Activated CD4-positive, alpha-beta memory T cell treated with anti-CD3 and anti-CD28 coated beads for 36 hours (primary cell): ENCODE data around the gene PNP. TPM values are rescaled to one million over a fixed set of nuclear protein-coding genes. Genes with fewer than 3 reads are reported as not detected.
"Not testable (repeated sequence)": the region's sequence is repeated elsewhere in the genome, so short reads cannot be mapped to it uniquely, and the experiment has no call there.

ENCODE experiments used
- CTCF ChIA-PET: fragments of 350-600 bp; sonication (Branson Sonifier 250); formaldehyde crosslinking; loops from one replicate; lab custom pipeline; 2021; ENCODE audit warnings: antibody characterized with exemption, inconsistent platforms; lab: Charles Lee
- POLR2A ChIA-PET: fragments of 350-600 bp; sonication (Branson Sonifier 250); formaldehyde crosslinking; loops from one replicate; lab custom pipeline; 2021; ENCODE audit warnings: antibody characterized with exemption; lab: Charles Lee
- DNase-seq: peaks from one replicate; pipeline ENCODE4 v3.0.0-alpha.2; 2020
- H3K27ac Mint-ChIP-seq: one replicate; pipeline ENCODE4 v1.8.0; 2021; ENCODE audit warnings: mixed read lengths
- H3K27me3 Mint-ChIP-seq: one replicate; pipeline ENCODE4 v1.8.0; 2021; ENCODE audit warnings: mixed read lengths
- H3K36me3 Mint-ChIP-seq: one replicate; pipeline ENCODE4 v1.8.0; 2021; ENCODE audit warnings: mixed read lengths
- H3K4me1 Mint-ChIP-seq: one replicate; pipeline ENCODE4 v1.8.0; 2021; ENCODE audit warnings: low read depth, mixed read lengths
- H3K4me3 Mint-ChIP-seq: one replicate; pipeline ENCODE4 v1.8.0; 2021; ENCODE audit warnings: mild to moderate bottlenecking, mixed read lengths
- H3K9me3 Mint-ChIP-seq: one replicate; pipeline ENCODE4 v1.8.0; 2021; ENCODE audit warnings: mixed read lengths
- intact Hi-C: fragments of 100-400 bp; cut with micrococcal nuclease; formaldehyde crosslinking; loops from one replicate; pipeline ENCODE4 v1.15.1; 2023
- total RNA-seq, 2 experiments: library from RNA; stranded (reverse); gene quantifications; one replicate each; pipeline ENCODE4 v1.2.3, GENCODE V29; 2021

PNP gene
- total RNA-seq, 2 experiments from 2014 or later: 178 to 179 TPM

GRCh38 chr14:20435582-20436362 lies 33.4 kb upstream of the PNP start, which contains the start of gene KLHL33:
Gene KLHL33 (minus strand): TSS chr14:20436166. CDS start chr14:20435811, 355 bp downstream.
- H3K9me3 Mint-ChIP-seq: no peaks in the 10 kb centered on the region
- no peak within 1 kb of the TSS for H3K4me3 Mint-ChIP-seq
- H3K27ac Mint-ChIP-seq: no peak within 1 kb of the TSS
- H3K27me3 Mint-ChIP-seq: no peaks in the 10 kb centered on the region
- DNase-seq: no peak
- POLR2A ChIA-PET: no interaction called here
- H3K36me3 Mint-ChIP-seq: no peaks in the 10 kb centered on the region
- H3K4me1 Mint-ChIP-seq: peaks cover 5% of the 10 kb centered on the region
- CTCF ChIA-PET: interaction anchor here (1.9 kb wide), 1 partner anchor 20 kb away, joined by 5 read pairs; no protein-coding TSS in a partner anchor
- intact Hi-C loops: no loop called here

- intact Hi-C loops: no loop called here
- no peak for DNase-seq
- no peak overlapping the region for H3K4me3 Mint-ChIP-seq
- POLR2A ChIA-PET: no interaction called here
- peaks cover 9% of the 10 kb centered on the region for H3K4me1 Mint-ChIP-seq
- H3K27ac Mint-ChIP-seq: no peak overlapping the region
- H3K9me3 Mint-ChIP-seq: no peaks in the 10 kb centered on the region
- H3K27me3 Mint-ChIP-seq: no peaks in the 10 kb centered on the region
- H3K36me3 Mint-ChIP-seq: no peaks in the 10 kb centered on the region
- CTCF ChIA-PET: interaction anchor here (1.9 kb wide), 1 partner anchor 21 kb away, joined by 5 read pairs; no protein-coding TSS in a partner anchor
These were observed 32.8 kb upstream of the PNP start for GRCh38 chr14:20436363-20436755.

- H3K36me3 Mint-ChIP-seq: no peaks in the 10 kb centered on the region
- no peaks in the 10 kb centered on the region for H3K27me3 Mint-ChIP-seq
- H3K4me1 Mint-ChIP-seq: peaks cover 12% of the 10 kb centered on the region
- POLR2A ChIA-PET: no interaction called here
- no peak overlapping the region for H3K4me3 Mint-ChIP-seq
- CTCF ChIA-PET: no interaction called here
- no peaks in the 10 kb centered on the region for H3K9me3 Mint-ChIP-seq
- no peak for DNase-seq
- intact Hi-C loops: no loop called here
- no peak overlapping the region for H3K27ac Mint-ChIP-seq
These were observed 30.5 kb upstream of the PNP start for GRCh38 chr14:20438664-20439063.

GRCh38 chr14:20440465-20440864 lies 28.7 kb upstream of the PNP start:
- Mint-ChIP-seq H3K27me3 (no peaks in the 10 kb centered on the region), H3K9me3 (no peaks in the 10 kb centered on the region), H3K4me3 (no peak overlapping the region), H3K27ac (no peak overlapping the region), H3K4me1 (peaks cover 12% of the 10 kb centered on the region), H3K36me3 (no peaks in the 10 kb centered on the region)
- ChIA-PET CTCF (no interaction called here), POLR2A (no interaction called here)
- no peak for DNase-seq
- intact Hi-C loops: no loop called here

- H3K9me3 Mint-ChIP-seq: no peaks in the 10 kb centered on the region
- H3K4me1 Mint-ChIP-seq: peaks cover 12% of the 10 kb centered on the region
- CTCF ChIA-PET: no interaction called here
- intact Hi-C loops: no loop called here
- no peak overlapping the region for H3K27ac Mint-ChIP-seq
- peak; percentile 53 for DNase-seq
- POLR2A ChIA-PET: no interaction called here
- H3K27me3 Mint-ChIP-seq: no peaks in the 10 kb centered on the region
- H3K4me3 Mint-ChIP-seq: no peak overlapping the region
- H3K36me3 Mint-ChIP-seq: no peaks in the 10 kb centered on the region
These were observed 28.3 kb upstream of the PNP start for GRCh38 chr14:20440882-20441281.

- H3K27ac Mint-ChIP-seq: no peak overlapping the region
- H3K36me3 Mint-ChIP-seq: no peaks in the 10 kb centered on the region
- no peaks in the 10 kb centered on the region for H3K27me3 Mint-ChIP-seq
- no peaks in the 10 kb centered on the region for H3K9me3 Mint-ChIP-seq
- peaks cover 12% of the 10 kb centered on the region for H3K4me1 Mint-ChIP-seq
- DNase-seq: no peak
- CTCF ChIA-PET: no interaction called here
- POLR2A ChIA-PET: no interaction called here
- intact Hi-C loops: no loop called here
- no peak overlapping the region for H3K4me3 Mint-ChIP-seq
These were observed 27.7 kb upstream of the PNP start for GRCh38 chr14:20441461-20441860.

GRCh38 chr14:20443650-20444049 lies 25.6 kb upstream of the PNP start:
- POLR2A ChIA-PET, DNase-seq, H3K9me3 Mint-ChIP-seq, H3K4me3 Mint-ChIP-seq, intact Hi-C loops, H3K27me3 Mint-ChIP-seq, H3K27ac Mint-ChIP-seq: not testable (repeated sequence)
- H3K4me1 Mint-ChIP-seq: peaks cover 12% of the 10 kb centered on the region
- CTCF ChIA-PET: interaction anchor here (0.5 to 1.6 kb wide), 2 partner anchors 28 to 301 kb away, joined by 3 to 4 read pairs; no protein-coding TSS in a partner anchor
- H3K36me3 Mint-ChIP-seq: peaks cover 12% of the 10 kb centered on the region

- H3K27ac Mint-ChIP-seq: peak overlapping the region; percentile 52
- no peak overlapping the region for H3K4me3 Mint-ChIP-seq
- CTCF ChIA-PET: interaction anchor here (2.2 kb wide), 1 partner anchor 32 kb away, joined by 10 read pairs; no protein-coding TSS in a partner anchor
- DNase-seq: no peak
- POLR2A ChIA-PET: no interaction called here
- intact Hi-C loops: no loop called here
- H3K9me3 Mint-ChIP-seq: no peaks in the 10 kb centered on the region
- no peaks in the 10 kb centered on the region for H3K27me3 Mint-ChIP-seq
- peaks cover 31% of the 10 kb centered on the region for H3K36me3 Mint-ChIP-seq
- H3K4me1 Mint-ChIP-seq: no peaks in the 10 kb centered on the region
These were observed 22.3 kb upstream of the PNP start for GRCh38 chr14:20446889-20447288.

GRCh38 chr14:20452831-20453230 lies 16.4 kb upstream of the PNP start:
- H3K27ac Mint-ChIP-seq, DNase-seq, H3K27me3 Mint-ChIP-seq, H3K9me3 Mint-ChIP-seq: not testable (repeated sequence)
- peaks cover 11% of the 10 kb centered on the region for H3K4me1 Mint-ChIP-seq
- ChIA-PET CTCF (interaction anchor here (0.6 to 4.3 kb wide), 2 partner anchors 37 to 1004 kb away, joined by 4 to 29 read pairs; no protein-coding TSS in a partner anchor), POLR2A (interaction anchor here (4.6 kb wide), 1 partner anchor 17 kb away, joined by 66 read pairs; the partner anchor contains the start of gene PNP)
- peak overlapping the region; percentile 31 for H3K4me3 Mint-ChIP-seq
- H3K36me3 Mint-ChIP-seq: peaks cover 32% of the 10 kb centered on the region
- intact Hi-C loops: loop anchor here (10.0 kb wide), 1 partner anchor 652 kb away; the partner anchor contains the start of gene TMEM253

- peak; percentile 99 for DNase-seq
- intact Hi-C loops: loop anchor here (1.0 to 10.0 kb wide), 9 partner anchors 15 to 650 kb away; partner anchors contain the start of genes CCNB1IP1, PARP2, PNP and TEP1
- no peaks in the 10 kb centered on the region for H3K27me3 Mint-ChIP-seq
- H3K27ac Mint-ChIP-seq: no peak within 1 kb of the TSS
- H3K4me3 Mint-ChIP-seq: peak within 1 kb of the TSS; percentile 13
- POLR2A ChIA-PET: interaction anchor here (0.6 to 4.6 kb wide), 12 partner anchors 9 to 229 kb away, joined by 3 to 66 read pairs (median 6); partner anchors contain the start of genes PARP2, PNP and TEP1
- CTCF ChIA-PET: interaction anchor here (0.7 to 4.3 kb wide), 9 partner anchors 11 to 516 kb away, joined by 3 to 29 read pairs (median 6); partner anchors contain the start of genes PARP2, PNP and TEP1
- peaks cover 29% of the 10 kb centered on the region for H3K36me3 Mint-ChIP-seq
- peaks cover 22% of the 10 kb centered on the region for H3K4me1 Mint-ChIP-seq
- no peaks in the 10 kb centered on the region for H3K9me3 Mint-ChIP-seq
These were observed 14.5 kb upstream of the PNP start, which contains the start of the genes APEX1 and OSGEP for GRCh38 chr14:20454516-20455354. Gene APEX1 (plus strand): TSS chr14:20455226. CDS start chr14:20455646, 420 bp downstream. Gene OSGEP (minus strand): TSS chr14:20454812. CDS start chr14:20454683, 129 bp downstream.
